Glutamatergic neuron (in vitro differentiated cells): ENCODE results near the gene N4BP3. TPM values are rescaled to one million over a fixed set of nuclear protein-coding genes. Genes with fewer than 3 reads are reported as not detected.

Experiments
- DNase-seq: peaks from one replicate; pipeline ENCODE4 v3.0.0; 2022
- H3K27ac Mint-ChIP-seq: one replicate; pipeline ENCODE4 v1.8.0; 2020; ENCODE audit warnings: mild to moderate bottlenecking, mixed read lengths, inconsistent platforms; ENCODE audit not compliant: unreplicated experiment
- H3K27me3 Mint-ChIP-seq: one replicate; pipeline ENCODE4 v1.8.0; 2020; ENCODE audit warnings: mild to moderate bottlenecking, moderate library complexity, mixed read lengths, inconsistent platforms; ENCODE audit not compliant: unreplicated experiment
- H3K36me3 Mint-ChIP-seq: one replicate; pipeline ENCODE4 v1.8.0; 2020; ENCODE audit warnings: mild to moderate bottlenecking, mixed read lengths, inconsistent platforms; ENCODE audit not compliant: unreplicated experiment
- H3K4me1 Mint-ChIP-seq: one replicate; pipeline ENCODE4 v1.8.0; 2020; ENCODE audit warnings: mild to moderate bottlenecking, low read depth, mixed read lengths, inconsistent platforms; ENCODE audit not compliant: unreplicated experiment
- H3K4me3 Mint-ChIP-seq: one replicate; pipeline ENCODE4 v1.8.0; 2020; ENCODE audit warnings: mild to moderate bottlenecking, mixed read lengths, inconsistent platforms; ENCODE audit not compliant: unreplicated experiment
- H3K9me3 Mint-ChIP-seq: one replicate; pipeline ENCODE4 v1.8.0; 2020; ENCODE audit warnings: mild to moderate bottlenecking, moderate library complexity, mixed read lengths, inconsistent platforms; ENCODE audit not compliant: unreplicated experiment
- CTCF ChIP-seq: fragments of 200-600 bp; sonication (generic); IDR thresholded peaks from one replicate; pipeline ENCODE4 v1.5.0; 2021; ENCODE audit not compliant: partially characterized antibody, unreplicated experiment
- total RNA-seq: library from RNA; stranded (reverse); fragmentation: NEBNext Ultra II Directional; extraction: Animal tissue kit (Norgen Biotek cat#: 25700); gene quantifications from one replicate; pipeline ENCODE4 v1.2.1, GENCODE V29; 2021; ENCODE audit not compliant: unreplicated experiment

N4BP3 gene
- total RNA-seq, 1 donor from 2014 or later: 2.2 TPM

- peaks cover 3% of the 10 kb centered on the region for H3K9me3 Mint-ChIP-seq
- no peak overlapping the region for H3K4me3 Mint-ChIP-seq
- H3K4me1 Mint-ChIP-seq: peaks cover under 1% of the 10 kb centered on the region
Measured at GRCh38 chr5:178121391-178122276, 8.3 kb downstream of the N4BP3 start.

GRCh38 chr5:178122346-178122745, 9.0 kb downstream of the N4BP3 start:
- Mint-ChIP-seq H3K9me3 (no peaks in the 10 kb centered on the region), H3K4me3 (no peak overlapping the region), H3K27me3 (no peaks in the 10 kb centered on the region), H3K4me1 (no peaks in the 10 kb centered on the region), H3K27ac (no peak overlapping the region), H3K36me3 (no peaks in the 10 kb centered on the region)
- DNase-seq: no peak
- no peak for TF ChIP-seq CTCF

More at GRCh38 chr5:178121391-178122276, 8.3 kb downstream of the N4BP3 start:
- Mint-ChIP-seq H3K27ac (no peak overlapping the region), H3K27me3 (no peaks in the 10 kb centered on the region), H3K36me3 (no peaks in the 10 kb centered on the region)
- no peak for TF ChIP-seq CTCF
- DNase-seq: peak; percentile 46

- Mint-ChIP-seq H3K36me3 (no peaks in the 10 kb centered on the region), H3K27me3 (peaks cover 3% of the 10 kb centered on the region), H3K4me1 (no peaks in the 10 kb centered on the region), H3K4me3 (no peak overlapping the region), H3K9me3 (no peaks in the 10 kb centered on the region), H3K27ac (no peak overlapping the region)
- no peak for DNase-seq
- TF ChIP-seq CTCF: no peak
Measured at GRCh38 chr5:178123094-178123965, 10.0 kb downstream of the N4BP3 start.

GRCh38 chr5:178123966-178124925, 10.9 kb downstream of the N4BP3 start:
- Mint-ChIP-seq H3K27ac (no peak overlapping the region), H3K4me1 (no peaks in the 10 kb centered on the region), H3K9me3 (no peaks in the 10 kb centered on the region), H3K4me3 (no peak overlapping the region), H3K36me3 (no peaks in the 10 kb centered on the region), H3K27me3 (peaks cover 3% of the 10 kb centered on the region)
- no peak for DNase-seq
- no peak for TF ChIP-seq CTCF
